Measurements from ENCODE around the gene LCE6A.

LCE6A gene

DNA sequence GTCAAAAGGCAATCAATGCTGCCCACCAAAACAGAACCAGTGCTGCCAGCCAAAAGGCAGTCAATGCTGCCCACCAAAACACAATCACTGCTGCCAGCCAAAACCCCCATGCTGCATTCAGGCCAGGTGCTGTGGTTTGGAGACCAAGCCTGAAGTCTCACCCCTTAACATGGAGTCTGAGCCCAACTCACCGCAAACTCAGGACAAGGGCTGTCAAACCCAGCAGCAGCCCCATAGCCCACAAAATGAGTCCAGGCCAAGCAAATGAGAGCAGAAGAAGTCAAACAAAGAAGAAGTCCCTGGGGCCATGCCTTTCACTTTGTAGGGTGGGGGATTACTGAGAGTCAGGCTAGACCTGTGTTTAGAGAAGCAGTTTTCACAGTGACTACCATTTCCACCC, 41.9 kb downstream of the LCE6A start:
- DNase-seq (ENCODE audit: insufficient read length, low spot score) (no peak), FAIRE-seq (no peak)
- TF ChIP-seq POLR2A (IDR thresholded peaks at IDR 0.05; ENCODE audit: low read depth, low read length), result no peak

DNA sequence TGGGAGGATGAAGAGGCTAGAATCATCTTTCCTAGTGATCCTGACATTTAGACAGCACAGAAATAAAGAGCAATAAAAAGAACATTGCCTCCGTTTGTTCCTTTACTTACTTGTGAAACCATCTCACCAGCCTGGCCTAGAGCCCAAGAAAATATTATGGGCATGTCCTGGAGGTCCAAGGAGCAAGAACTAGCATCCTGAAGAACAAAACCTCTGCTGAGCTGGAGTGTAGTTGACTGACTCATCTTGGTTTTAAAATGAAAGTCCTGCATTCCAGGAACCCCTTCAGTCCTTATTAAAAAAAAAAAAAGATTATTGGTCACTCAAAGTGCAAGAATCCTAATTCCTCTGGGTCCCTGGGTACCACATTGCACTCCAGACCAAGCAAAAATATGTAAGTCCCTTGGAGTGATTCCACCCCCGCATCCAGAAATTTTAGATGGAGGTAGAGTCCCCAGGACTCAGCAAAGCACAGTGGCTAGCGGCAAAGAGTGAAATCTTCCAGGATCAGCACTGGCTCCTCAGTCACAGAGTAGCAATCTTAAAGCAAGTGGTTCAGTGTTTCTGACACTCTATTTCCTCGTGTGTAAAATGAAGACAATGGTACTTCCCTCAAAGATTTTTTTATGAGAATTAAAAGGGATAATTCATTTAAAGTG, 42.4 kb downstream of the LCE6A start:
- TF ChIP-seq POLR2A (IDR thresholded peaks at IDR 0.05; ENCODE audit: low read depth, low read length), result no peak
- FAIRE-seq (no peak), DNase-seq (ENCODE audit: insufficient read length, low spot score) (no peak)

- FAIRE-seq (no peak), DNase-seq (ENCODE audit: insufficient read length, low spot score) (no peak)
- no peak for TF ChIP-seq POLR2A (IDR thresholded peaks at IDR 0.05; ENCODE audit: low read depth, low read length)
These were observed 43.4 kb downstream of the LCE6A start for GRCh38 chr1:152886085-152886484.

- no peak for DNase-seq (ENCODE audit: insufficient read length, low spot score)
- no peak for TF ChIP-seq POLR2A (IDR thresholded peaks at IDR 0.05; ENCODE audit: low read depth, low read length)
- no peak for FAIRE-seq
These were observed 44.2 kb downstream of the LCE6A start for GRCh38 chr1:152886758-152887409.

DNA sequence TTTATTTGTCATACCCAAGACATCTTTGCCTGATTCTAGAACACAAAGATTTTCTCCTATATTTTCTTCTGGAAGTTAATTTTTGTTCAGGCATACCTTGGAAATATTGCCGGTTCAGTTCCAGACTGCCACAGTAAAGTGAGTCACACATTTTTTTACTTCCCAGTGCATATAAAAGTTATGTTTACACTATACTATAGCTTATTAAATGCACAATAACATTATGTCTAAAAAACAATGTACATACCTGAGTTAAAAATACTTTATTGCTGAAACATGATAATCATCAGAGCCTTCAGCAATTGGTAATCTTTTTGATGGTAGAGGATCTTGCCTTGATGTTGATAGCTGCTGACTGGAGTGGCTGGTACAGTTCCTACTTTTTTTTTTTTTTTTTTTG, 45.5 kb downstream of the LCE6A start:
- FAIRE-seq (no peak), DNase-seq (ENCODE audit: insufficient read length, low spot score) (no peak)
- TF ChIP-seq POLR2A (IDR thresholded peaks at IDR 0.05; ENCODE audit: low read depth, low read length), result no peak
